VCaP (cell line): Measurements from ENCODE around the gene DOCK3.

Source experiments
- H3K27ac ChIP-seq: fragments of 450-650 bp; 2 replicates; pipeline ENCODE4 v1.5.1; 2017
- CTCF ChIP-seq: fragments of 450-650 bp; conservative IDR thresholded peaks from 2 replicates; pipeline ENCODE4 v1.5.1; 2017; ENCODE audit warnings: mild to moderate bottlenecking, moderate library complexity

Gene DOCK3

GRCh38 chr3:51429138-51429537 lies 754.4 kb downstream of the DOCK3 start:
- H3K27ac ChIP-seq, result no peak overlapping the region
- TF ChIP-seq CTCF, result no peak
